Lower leg skin (tissue), 4 donors: Measurements from ENCODE around the gene SORCS2. TPM values are rescaled to one million over a fixed set of nuclear protein-coding genes. Genes with fewer than 3 reads are reported as not detected.

Experiments
- DNase-seq, 2 donors: peaks; one replicate each; pipeline ENCODE4 v3.0.0-alpha.2; 2019; ENCODE audit warnings: low spot score in 2 of 2
- H3K4me3 ChIP-seq: fragments of 200-600 bp; sonication (generic); 2 replicates; pipeline ENCODE4 v1.5.1; 2017; ENCODE audit warnings: mild to moderate bottlenecking, low read depth; ENCODE audit not compliant: poor library complexity, severe bottlenecking
- CTCF ChIP-seq, 3 donors: fragments of 450-650 bp; IDR thresholded peaks; one replicate each; pipeline ENCODE4 v1.5.1; 2016; ENCODE audit warnings: antibody characterized with exemption in 3 of 3, mild to moderate bottlenecking in 3 of 3, moderate library complexity in 2 of 3
- POLR2A ChIP-seq, 2 donors: fragments of 450-650 bp; IDR thresholded peaks; one replicate each; pipeline ENCODE4 v1.6.1; 2016 to 2017; ENCODE audit warnings: antibody characterized with exemption in 2 of 2, mild to moderate bottlenecking in 1 of 2, moderate library complexity in 1 of 2
- WGBS, 2 donors: methylation state at CpG; one replicate each; pipeline ENCODE4 v1.1.5; 2018; 5-methylcytosine and 5-hydroxymethylcytosine counted together
- intact Hi-C: fragments of 100-400 bp; cut with DNase I; formaldehyde crosslinking; loops from one replicate; pipeline ENCODE4 v1.15.0; 2023; ENCODE audit warnings: low total_unique reads
- total RNA-seq, 4 donors: library from RNA; depleted of rRNA; stranded (reverse); fragments of >200 nt; gene quantifications; one replicate each; pipeline ENCODE4 v1.1.0, GENCODE V29; 2016

SORCS2 gene
- total RNA-seq, 4 donors from 2014 or later, result 1.1 to 6.4 (median 1.5) TPM

GRCh38 chr4:7307394-7308099 is 115.2 kb downstream of the SORCS2 start:
- TF ChIP-seq POLR2A (IDR thresholded peaks at IDR 0.05) (no peak), CTCF (IDR thresholded peaks at IDR 0.05) (no peak)
- intact Hi-C loops, result no loop called here
- 42 to 68% methylated on average over 6 of the region's 6 CpGs for WGBS, 2 donors
- H3K4me3 ChIP-seq, result no peak overlapping the region
- no peak for DNase-seq

GRCh38 chr4:7309181-7309580 is 116.8 kb downstream of the SORCS2 start:
- TF ChIP-seq CTCF (IDR thresholded peaks at IDR 0.05) (no peak), POLR2A (IDR thresholded peaks at IDR 0.05) (no peak)
- 49 to 59% methylated on average over 13 of the region's 13 CpGs for WGBS, 2 donors
- H3K4me3 ChIP-seq, result no peak overlapping the region
- intact Hi-C loops, result no loop called here
- no peak for DNase-seq

DNA sequence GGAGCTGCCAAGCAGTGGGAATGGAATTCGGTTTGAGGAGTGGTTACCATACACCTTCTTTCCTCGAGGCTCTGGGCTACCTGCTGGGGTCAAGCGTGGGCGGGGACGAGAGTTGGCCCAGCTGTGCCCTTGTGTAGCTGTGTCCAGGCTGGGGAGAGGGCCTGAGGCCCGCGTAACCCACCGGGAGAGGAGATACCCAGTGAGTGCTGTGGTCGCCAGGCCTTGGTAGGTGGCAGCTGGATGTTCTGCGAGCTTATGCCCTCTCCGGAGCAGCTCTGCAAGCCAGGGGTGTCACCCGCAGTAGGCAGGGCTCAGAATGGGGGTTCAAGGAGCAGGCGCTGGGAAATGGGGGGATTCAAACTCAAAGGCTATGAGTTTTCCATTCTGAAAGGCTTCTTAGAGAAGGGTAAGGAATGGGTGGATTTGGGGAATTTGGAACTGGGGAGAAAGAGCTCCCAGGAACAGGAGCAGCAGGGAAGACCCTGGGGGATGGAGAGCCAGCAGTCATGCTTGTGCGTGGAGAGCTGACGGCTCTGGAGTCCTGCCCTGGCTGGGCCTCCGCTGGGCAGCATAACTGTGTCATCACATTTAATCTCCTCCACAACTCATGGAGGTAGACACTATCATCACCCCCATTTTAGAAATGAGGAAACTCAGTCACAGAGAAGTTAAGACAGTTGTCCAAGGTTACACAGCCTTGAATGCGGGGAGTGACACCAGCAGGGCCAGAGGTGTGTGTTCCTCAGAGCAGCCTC is 117.5 kb downstream of the SORCS2 start:
- intact Hi-C loops, result no loop called here
- no peak overlapping the region for H3K4me3 ChIP-seq
- TF ChIP-seq CTCF (IDR thresholded peaks at IDR 0.05) (no peak), POLR2A (IDR thresholded peaks at IDR 0.05) (no peak)
- no peak for DNase-seq
- WGBS, 2 donors, result 72 to 78% methylated on average over 17 of the region's 17 CpGs

DNA sequence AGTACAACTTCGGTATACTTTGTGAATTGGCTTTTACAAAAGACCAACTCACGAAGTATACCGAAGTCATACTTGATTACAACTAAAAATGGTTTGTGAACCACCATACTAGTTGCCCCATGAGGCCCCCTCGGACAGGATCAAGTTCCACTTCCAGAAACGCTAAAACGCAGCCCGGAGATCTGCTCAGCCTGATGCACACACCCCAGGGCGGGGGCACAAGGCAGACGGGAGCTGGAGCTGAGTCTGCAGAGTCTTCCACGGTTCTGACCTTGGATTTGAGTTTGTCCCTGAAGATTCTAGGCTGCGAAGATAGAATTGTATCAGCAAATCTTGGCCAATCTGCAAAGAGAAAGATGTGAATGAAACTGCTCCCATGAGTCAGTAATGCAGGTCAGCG is 118.1 kb downstream of the SORCS2 start:
- DNase-seq, result no peak
- TF ChIP-seq CTCF (IDR thresholded peaks at IDR 0.05), result no peak
- no peak for TF ChIP-seq POLR2A (IDR thresholded peaks at IDR 0.05)
- no peak overlapping the region for H3K4me3 ChIP-seq
- WGBS, 2 donors, result 64 to 67% methylated on average over 12 of the region's 12 CpGs
- intact Hi-C loops, result no loop called here

- intact Hi-C loops, result no loop called here
- no peak overlapping the region for H3K4me3 ChIP-seq
- TF ChIP-seq POLR2A (IDR thresholded peaks at IDR 0.05) (no peak), CTCF (IDR thresholded peaks at IDR 0.05) (no peak)
- 67 to 70% methylated on average over 8 of the region's 8 CpGs for WGBS, 2 donors
- DNase-seq, result no peak
Observed at GRCh38 chr4:7311205-7311604, 118.9 kb downstream of the SORCS2 start.
